GM08714 (cell line): ENCODE results near the gene LONRF2.
"Not testable (repeated sequence)": the region's sequence is repeated elsewhere in the genome, so short reads cannot be mapped to it uniquely, and the experiment has no call there.

ENCODE experiments used
- H3K4me3 ChIP-seq: fragments of 200-500 bp; sonication (Bioruptor generic); 2 replicates; pipeline ENCODE4 v1.5.1; 2014; ENCODE audit warnings: mild to moderate bottlenecking, low read length, inconsistent platforms
- ZNF274 ChIP-seq: IDR thresholded peaks from 2 replicates; pipeline ENCODE4 v1.6.1; 2012; ENCODE audit warnings: mild to moderate bottlenecking, low read depth, low read length

The LONRF2 gene

GRCh38 chr2:100257939-100258338, 64.4 kb downstream of the LONRF2 start:
- no peak for TF ChIP-seq ZNF274
- no peak overlapping the region for H3K4me3 ChIP-seq

GRCh38 chr2:100256849-100257248, 65.5 kb downstream of the LONRF2 start:
- H3K4me3 ChIP-seq = no peak overlapping the region
- TF ChIP-seq ZNF274 = no peak

GRCh38 chr2:100256416-100256815, 65.9 kb downstream of the LONRF2 start:
- no peak overlapping the region for H3K4me3 ChIP-seq
- no peak for TF ChIP-seq ZNF274

- no peak overlapping the region for H3K4me3 ChIP-seq
- TF ChIP-seq ZNF274 = no peak
Observed at GRCh38 chr2:100254646-100255210, 67.6 kb downstream of the LONRF2 start.

DNA sequence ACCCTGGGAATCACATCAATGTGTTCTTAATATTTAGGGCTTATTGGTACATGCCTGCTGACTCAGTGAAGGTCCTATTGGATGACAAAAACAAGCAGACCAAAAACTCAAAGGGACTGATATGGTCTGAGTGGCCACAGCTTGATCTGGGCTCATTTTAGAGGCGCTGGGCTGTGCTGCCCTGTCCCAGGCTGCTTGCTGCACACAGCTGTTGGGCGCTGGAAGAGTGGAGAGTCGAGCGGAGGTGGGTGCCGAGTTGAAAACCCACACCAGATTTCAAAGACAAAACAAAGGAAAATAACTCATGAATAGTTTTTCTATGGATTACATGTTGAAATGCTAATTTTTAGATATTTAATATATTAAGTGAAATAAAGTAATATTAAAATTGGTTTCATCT, 68.5 kb downstream of the LONRF2 start:
- no peak for TF ChIP-seq ZNF274
- no peak overlapping the region for H3K4me3 ChIP-seq

DNA sequence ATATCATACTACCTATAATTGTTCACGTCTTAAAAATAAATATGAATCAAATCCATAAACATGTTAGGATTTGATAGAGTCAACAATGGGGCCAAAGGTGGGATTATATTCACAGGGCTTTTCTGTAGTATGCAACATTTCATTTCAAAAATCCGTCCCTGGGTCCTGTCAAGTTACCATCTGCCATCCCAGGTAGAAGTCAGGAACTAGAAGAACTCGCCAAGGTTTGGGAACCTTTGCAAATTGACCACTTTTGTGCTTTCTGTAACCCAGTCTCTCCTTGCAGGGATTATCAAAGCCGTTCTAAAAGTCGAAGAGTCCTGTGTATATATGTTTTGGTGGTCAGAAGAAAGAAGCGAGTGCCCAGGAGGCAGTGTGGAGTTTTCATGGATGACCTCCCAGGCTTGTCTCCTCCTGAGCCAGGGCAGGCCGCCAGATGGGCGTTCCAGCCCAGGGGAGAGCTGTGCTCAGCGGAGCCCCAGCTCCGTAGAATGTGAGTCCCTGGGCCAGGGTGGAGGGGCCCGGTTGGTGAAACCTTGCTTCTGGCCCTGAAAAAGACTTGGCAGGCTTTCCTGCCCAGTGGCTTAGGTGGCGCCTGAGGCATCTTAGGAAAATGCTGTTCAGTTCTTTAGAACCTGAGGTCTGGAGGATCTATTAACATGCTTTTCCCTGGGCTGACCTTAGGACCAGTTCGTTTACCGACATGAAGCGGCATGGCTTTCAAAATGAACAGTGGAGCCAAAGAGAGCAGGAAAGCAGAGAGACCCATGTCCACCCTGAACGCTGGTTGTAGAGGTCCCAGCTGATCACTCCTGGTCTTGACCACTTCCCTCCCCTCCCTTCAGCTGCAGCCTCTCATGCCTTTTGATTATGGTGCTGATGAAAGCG, 69.2 kb downstream of the LONRF2 start:
- no peak for TF ChIP-seq ZNF274
- no peak overlapping the region for H3K4me3 ChIP-seq

DNA sequence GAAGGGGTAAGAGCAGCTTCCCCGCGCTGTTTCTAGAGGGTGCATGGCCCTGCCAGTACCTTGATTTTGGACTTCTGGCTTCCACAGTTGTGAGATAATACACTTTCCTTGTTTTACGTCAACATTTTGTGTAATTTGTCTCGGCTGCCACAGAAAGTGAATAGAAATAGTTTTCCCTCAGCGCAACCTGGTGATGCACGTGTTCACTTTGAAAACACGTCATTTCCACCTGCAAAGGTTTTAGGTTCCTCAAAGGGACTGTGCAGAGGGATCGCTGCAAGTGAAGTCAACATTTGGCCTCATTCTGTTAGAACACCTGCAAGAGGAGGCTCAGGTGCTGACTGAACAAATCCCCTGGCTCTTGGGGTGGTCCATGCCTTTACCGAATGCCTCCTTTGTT, 71.7 kb downstream of the LONRF2 start:
- TF ChIP-seq ZNF274 = no peak
- H3K4me3 ChIP-seq = no peak overlapping the region

- H3K4me3 ChIP-seq = no peak overlapping the region
- TF ChIP-seq ZNF274 = no peak
Observed at GRCh38 chr2:100248971-100249370, 73.3 kb downstream of the LONRF2 start.

GRCh38 chr2:100248556-100248955, 73.7 kb downstream of the LONRF2 start:
- not testable (repeated sequence) for H3K4me3 ChIP-seq

DNA sequence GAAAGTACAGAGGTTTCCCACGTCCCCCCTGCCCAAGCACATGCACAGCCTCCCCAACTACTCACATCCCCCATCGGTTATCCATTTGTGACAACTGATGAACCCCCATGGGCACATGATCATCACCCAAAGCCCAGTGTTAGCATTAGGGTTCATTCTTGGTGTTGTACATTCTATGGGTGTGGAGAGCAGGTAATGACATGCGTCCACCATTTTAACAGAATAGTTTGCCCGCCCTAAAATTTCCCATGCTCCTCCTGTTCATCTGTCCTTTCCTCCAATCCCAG, 74.3 kb downstream of the LONRF2 start:
- H3K4me3 ChIP-seq = no peak overlapping the region; the same call in 1 of the 2 replicates
- TF ChIP-seq ZNF274 = no peak

DNA sequence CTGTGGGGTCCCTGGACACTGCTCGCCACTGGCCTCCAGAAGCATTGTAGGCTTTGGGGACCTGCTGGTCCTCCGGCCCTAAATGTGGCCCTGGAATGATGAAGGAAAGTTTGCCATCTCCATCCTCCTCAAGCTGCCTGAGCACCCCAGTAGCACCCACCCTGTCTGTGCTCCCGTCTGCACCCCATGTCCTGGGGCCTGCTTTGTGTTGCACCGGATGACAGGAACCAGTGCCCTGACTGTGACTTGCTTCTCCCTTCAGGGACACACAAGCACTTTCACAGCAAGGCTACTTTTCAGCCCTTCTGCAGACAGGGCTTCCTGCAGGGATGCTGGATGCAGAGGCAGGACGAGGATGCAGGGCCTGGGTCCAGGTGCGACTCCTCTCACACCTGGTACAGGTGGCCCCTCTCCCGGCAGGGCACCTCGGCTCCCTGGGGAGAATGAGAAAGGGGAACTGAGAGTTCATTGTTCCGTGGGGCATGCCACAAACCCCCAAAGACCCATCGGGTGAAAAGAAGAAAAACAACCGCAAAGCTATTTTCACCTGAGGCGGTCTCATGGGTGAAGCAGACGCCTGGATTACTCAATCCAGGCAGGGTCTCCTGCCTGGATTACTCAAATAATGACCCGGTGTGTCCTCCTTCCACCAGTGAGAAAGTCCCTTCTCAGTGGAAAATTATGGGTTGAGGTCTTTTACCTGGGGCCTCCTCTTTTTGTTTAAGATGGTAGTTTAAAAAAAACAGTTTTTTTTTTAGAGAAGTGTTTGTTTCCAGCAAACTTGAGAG, 74.9 kb downstream of the LONRF2 start:
- no peak overlapping the region; the same call in 1 of the 2 replicates for H3K4me3 ChIP-seq
- no peak for TF ChIP-seq ZNF274

GRCh38 chr2:100246163-100247145, 75.8 kb downstream of the LONRF2 start:
- TF ChIP-seq ZNF274 = no peak
- no peak overlapping the region for H3K4me3 ChIP-seq

DNA sequence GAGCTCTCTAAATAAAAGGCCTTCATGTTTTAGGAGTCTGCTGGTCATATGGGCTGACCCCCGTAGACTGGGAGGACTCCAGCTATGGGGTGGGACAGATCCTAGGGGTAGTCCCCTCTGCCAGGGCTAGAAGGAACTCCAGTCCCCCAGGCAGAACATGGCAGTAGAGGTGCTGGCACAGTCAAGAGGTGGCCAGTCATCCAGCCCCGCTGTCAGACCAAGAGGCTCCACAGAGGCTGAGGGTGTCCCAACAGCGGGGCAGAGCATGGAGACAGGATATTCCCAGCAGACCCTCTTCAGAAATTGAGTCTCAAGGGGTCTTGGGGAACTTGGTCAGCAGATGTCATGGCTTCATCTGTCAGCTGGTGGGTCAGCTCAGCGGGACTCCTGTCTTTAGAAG, 76.6 kb downstream of the LONRF2 start:
- no peak for TF ChIP-seq ZNF274

More for the DNA sequence above, 76.6 kb downstream of the LONRF2 start:
- no peak overlapping the region for H3K4me3 ChIP-seq
